Measurements from ENCODE around the gene FSTL3.
"Not testable (repeated sequence)": the region's sequence is repeated elsewhere in the genome, so short reads cannot be mapped to it uniquely, and the experiment has no call there.

Gene FSTL3

GRCh38 chr19:726993-727956 is 51.1 kb downstream of the FSTL3 start:
- no peak overlapping the region for H3K4me3 ChIP-seq (ENCODE audit: low read depth, low read length)
- DNase-seq (ENCODE audit: low read depth) = no peak

DNA sequence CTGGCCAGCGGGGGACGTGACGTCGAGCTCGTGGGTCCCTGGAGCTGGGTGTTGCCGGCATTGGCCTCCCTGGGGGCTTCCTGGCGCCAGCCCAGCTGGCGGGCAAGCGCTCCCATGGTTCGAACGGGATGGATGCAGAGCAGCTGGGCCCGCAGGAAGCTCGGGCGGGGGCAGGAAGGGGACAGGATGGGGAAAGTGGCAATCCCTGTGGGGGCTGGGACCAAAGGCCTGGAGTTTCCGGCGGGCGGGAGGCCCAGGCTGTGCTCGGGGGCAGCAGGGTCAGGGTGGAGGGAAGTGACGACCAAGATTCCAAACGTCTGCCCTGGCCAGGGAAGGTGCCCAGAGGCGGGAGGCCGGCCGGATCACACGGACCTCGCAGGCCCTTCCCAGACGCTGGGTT is 51.8 kb downstream of the FSTL3 start:
- H3K4me3 ChIP-seq (ENCODE audit: low read depth, low read length) = no peak overlapping the region
- no peak for DNase-seq (ENCODE audit: low read depth)

DNA sequence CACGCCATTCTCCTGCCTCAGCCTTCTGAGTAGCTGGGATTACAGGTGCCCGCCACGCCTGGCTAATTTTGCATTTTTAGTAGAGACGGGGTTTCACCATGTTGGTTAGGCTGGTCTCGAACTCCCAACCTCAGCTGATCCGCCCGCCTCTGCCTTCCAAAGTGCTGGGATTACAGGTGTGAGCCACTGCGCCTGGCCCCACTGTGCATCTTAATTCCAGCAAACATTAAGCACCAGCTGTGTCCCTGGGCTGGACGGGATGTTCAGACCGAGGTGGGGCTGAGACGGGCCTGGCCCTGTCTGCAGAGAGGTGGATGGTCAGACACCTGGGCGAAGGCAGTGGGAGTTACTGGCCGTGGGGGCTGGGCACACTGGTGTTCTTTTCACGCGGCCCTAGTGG is 53.4 kb downstream of the FSTL3 start:
- not testable (repeated sequence) for H3K4me3 ChIP-seq (ENCODE audit: low read depth, low read length); DNase-seq (ENCODE audit: low read depth)

- H3K4me3 ChIP-seq (ENCODE audit: low read depth, low read length) = no peak overlapping the region
- DNase-seq (ENCODE audit: low read depth) = no peak
These were observed 53.9 kb downstream of the FSTL3 start for GRCh38 chr19:729965-730668.

- no peak for DNase-seq (ENCODE audit: low read depth)
- no peak overlapping the region for H3K4me3 ChIP-seq (ENCODE audit: low read depth, low read length)
These were observed 54.8 kb downstream of the FSTL3 start for GRCh38 chr19:731000-731399.

DNA sequence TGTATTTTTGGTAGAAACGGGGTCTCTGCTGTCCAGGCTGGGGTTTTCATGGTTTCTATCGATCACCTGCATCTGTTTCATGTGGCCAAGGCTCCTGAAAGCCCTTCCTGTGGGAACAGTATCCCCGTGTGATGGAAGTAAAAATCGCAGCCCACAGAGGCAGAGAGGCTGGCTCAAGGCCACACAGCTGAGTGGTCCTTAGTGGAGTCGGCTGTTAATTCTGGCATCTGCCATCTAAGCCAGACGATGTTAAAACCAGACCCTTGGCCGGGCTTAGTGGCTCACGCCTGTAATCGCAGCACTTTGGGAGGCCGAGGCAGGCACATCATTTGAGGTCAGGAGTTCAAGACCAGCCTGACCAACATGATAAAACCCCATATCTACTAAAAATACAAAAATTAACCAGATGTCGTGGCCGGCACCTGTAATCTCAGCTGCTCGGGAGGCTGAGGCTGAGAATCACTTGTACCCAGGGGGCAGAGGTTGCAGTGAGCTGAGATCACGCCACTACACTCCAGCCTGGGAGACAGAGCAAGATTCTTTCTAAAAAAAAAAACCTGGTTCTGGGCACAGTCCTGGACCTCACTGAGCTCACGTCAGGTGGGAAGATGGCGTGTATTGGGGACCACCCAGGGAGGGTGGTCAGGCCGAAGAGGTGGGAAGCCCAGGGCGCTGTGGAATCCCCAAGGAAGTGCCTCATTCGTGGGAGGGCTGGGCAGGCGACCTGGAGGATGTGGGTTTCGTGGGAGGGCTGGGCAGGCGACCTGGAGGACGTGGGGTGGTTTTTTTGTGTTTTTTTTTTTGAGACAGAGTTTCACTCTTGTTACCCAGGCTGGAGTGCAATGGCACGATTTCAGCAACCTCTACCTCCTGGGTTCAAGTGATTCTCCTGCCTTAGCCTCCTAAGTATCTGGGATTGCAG is 56.2 kb downstream of the FSTL3 start:
- H3K4me3 ChIP-seq (ENCODE audit: low read depth, low read length) = no peak overlapping the region
- no peak for DNase-seq (ENCODE audit: low read depth)

Data from skeletal muscle cell (primary cell).